IPS DF 4.7 (cell line): ENCODE data around the gene TENM4.

ENCODE experiments used
- DNase-seq: peaks from one replicate; pipeline ENCODE4 v3.0.0-alpha.2; 2013; ENCODE audit warnings: low spot score; ENCODE audit errors: extremely low read depth

The TENM4 gene

GRCh38 chr11:78763664-78764063 is 677.2 kb downstream of the TENM4 start:
- DNase-seq = no peak

DNA sequence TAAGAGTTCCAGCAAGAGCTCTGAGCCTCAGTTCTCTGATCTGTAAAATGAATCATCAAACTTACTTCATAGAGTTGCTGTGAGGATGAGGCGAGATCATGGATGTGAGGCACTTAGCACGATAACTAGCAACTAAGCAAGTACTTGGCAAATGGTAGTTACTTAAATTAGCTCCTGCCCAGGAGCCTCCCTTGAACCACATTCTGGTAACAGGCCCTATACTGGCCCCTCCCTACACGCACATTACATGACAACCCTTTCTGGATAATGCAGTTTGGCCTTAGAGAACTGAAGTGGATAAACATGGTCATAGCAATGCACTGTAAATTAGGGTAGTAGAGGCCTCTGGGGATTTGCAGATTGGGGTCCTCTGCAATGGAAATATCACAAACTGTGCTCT is 678.7 kb downstream of the TENM4 start:
- DNase-seq = no peak

- no peak for DNase-seq
These were observed 681.8 kb downstream of the TENM4 start for GRCh38 chr11:78759071-78759470.

GRCh38 chr11:78753297-78753696 is 687.5 kb downstream of the TENM4 start:
- DNase-seq = no peak

GRCh38 chr11:78752494-78752893 is 688.3 kb downstream of the TENM4 start:
- no peak for DNase-seq

DNA sequence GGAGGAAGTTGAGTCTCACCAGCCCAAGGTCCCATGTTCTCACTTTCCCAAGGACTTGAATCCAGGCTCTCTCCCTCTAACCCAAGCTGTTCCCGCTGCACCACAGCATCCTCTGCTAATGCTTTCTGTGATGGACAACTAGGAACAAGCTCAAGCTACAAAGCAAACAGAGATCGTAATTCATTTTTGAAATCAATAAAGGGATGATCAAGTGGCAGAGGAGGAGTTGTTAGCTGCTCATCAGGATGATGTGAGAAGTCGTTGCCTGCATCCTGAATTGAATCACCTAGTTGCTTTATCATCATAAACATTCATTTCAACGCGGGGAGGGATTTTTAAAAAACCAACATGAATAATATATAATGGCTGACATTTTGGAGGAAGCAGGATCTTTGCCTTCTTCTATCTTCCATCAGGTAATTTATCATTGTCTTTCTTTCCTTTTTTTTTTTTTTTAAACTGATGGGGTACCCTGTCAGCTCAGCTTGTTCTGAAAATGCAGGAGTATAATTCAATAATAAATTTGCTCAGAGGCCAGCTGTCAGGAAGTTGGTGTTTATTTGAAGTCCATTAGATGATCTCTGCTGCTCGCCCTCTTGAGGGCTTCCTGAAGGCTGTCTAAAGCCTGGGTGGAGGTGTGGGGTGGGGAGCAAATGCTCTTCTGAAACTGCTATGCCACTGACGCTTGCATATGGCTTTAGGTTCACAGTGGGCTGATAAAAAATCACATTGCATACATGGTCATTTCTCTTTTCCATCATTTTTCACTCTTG is 691.7 kb downstream of the TENM4 start:
- DNase-seq = no peak

- DNase-seq = no peak
These were observed 695.9 kb downstream of the TENM4 start for GRCh38 chr11:78744949-78745348.

DNA sequence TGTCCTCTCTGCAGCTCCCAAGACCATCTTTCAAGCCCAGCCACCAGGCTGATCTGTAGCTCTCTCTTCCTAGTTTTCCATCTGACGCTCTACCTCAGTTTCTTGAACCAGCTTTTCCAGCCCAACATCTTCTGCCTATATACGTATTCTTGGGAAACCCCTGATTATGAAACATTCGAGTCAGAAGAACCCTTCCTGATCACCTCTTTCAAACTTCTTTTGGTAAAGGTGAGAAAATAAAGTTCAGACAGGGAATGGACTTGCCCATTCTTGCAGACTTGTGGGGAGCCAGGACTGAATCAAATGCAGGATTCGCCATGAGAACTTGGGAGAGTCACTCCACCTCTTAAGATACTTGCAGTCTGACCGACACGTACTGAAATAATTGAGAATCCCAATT is 696.6 kb downstream of the TENM4 start:
- DNase-seq = no peak

- no peak for DNase-seq
These were observed 698.4 kb downstream of the TENM4 start for GRCh38 chr11:78742430-78742829.

DNA sequence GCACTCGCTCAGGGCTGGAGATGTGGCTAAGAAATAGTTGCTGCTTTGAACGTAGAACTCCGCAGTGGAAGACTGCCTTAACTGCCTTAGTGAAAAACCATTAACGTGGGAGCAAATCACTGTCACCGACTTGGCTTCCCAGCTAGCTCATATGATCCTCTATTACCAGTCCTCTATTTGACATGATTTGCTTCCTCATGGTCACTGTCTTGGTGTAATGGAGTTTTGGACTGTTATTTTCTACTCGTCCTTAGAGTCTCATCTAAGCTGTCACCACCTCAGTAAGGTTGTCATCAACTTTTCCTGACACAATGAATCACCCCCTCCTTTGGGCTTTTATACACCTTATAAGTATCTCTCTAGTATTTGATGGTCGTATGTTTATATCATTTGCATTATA is 699.1 kb downstream of the TENM4 start:
- no peak for DNase-seq

- no peak for DNase-seq
These were observed 700.4 kb downstream of the TENM4 start for GRCh38 chr11:78740199-78741071.

GRCh38 chr11:78737891-78738290 is 702.9 kb downstream of the TENM4 start:
- no peak for DNase-seq

- no peak for DNase-seq
These were observed 703.5 kb downstream of the TENM4 start for GRCh38 chr11:78737301-78737700.

GRCh38 chr11:78735711-78736110 is 705.1 kb downstream of the TENM4 start:
- DNase-seq = no peak

GRCh38 chr11:78733031-78733430 is 707.8 kb downstream of the TENM4 start:
- no peak for DNase-seq

DNA sequence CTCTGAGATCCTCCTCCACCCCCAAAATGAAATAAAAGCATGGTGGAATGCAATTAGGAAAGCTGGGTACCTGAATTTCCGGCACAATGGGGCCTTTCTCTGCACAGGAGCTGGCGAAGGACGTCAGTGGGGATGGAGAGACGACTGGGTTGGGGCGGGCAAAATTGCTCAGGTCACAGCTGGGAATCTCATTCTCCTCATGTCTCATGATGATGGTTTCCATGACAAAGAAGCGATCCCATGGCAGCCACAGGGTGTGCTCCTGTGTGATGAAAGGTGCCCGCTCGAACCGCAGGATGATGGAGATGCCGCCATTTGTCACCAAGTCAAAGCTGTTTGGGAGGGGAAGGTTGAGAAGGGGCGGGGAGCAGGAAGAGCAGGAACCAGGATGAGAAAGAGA is 708.6 kb downstream of the TENM4 start:
- DNase-seq = no peak

DNA sequence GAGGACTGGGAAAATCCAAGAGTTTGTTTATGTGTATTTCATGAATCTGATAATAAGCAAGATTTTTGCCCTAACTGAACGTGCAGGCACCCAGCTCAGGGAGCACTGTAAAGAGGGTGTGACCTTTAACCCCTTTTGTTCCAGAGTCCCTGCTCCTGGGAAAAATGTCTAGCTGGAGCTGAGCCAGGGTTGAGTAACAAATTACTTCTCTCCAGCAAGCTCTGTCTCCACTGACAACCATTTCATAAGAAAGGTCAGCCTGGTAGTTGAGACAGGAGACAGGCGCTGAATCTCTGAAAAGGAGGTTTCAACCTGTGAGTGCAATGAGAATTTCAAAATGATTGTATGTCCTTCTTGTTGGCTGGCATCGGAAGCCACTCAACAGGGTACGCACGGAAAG is 709.8 kb downstream of the TENM4 start:
- no peak for DNase-seq

DNA sequence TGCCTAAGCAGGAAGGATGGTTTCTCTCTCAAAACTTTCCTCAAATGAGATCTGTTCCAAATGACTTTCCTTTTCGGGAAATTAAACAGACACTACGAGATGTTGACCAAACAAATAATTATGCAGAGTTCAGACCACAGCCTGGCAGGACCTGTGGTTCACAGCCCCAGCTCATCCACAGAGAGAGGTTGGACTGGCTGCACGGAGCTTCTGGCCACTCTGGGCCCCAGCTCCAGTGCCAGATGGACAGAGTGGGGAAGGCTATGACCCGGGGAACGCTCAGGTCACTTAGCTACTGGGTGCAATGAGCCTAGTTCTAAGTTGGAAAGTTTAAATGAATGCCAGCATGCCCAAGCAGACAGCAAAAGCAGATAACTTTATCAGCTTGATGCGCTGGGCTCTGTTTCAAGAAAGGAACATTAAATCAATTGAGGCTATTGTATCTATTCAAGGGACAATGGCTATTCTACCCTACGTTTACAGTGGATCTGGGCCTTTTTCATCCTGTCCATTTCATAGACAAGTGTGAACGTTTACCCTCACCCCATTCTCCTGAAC is 710.5 kb downstream of the TENM4 start:
- no peak for DNase-seq

DNA sequence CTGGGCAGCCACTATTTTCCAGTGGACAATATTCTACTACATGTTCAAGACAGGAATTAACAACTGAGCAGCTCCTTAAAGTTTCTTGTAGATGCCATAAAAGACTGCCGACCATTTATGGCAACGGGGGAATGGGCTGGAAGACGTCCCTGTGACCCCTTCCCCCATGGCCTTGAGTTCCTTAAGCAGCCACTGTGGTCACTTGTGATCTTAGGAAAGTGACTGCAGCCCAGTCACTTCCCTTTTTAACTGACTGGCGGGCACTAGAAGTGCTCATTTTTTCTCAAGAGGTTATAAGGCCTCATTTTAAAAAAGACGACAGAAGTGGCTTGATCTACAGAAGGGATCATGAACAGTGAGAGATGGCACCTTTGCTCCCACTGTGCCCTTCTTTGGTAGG is 713.0 kb downstream of the TENM4 start:
- DNase-seq = no peak

DNA sequence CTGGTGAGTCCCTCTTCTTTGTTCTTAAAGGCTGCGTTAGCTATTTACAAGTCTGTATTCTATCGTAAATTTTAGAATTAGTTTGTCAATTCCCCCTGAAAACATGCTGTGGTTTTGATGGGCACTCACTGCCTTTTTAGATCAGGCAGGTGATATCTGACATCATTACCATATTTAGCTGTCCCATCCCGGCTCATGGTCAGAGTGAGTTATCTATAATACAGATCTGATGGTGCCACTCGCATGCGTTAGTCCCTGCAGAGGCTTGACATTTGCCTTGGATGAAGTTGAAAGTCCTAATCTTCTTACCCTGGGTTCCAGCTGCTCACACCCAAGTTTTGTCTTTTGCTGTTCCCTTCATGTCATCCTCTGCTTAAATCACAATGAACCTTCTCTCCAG is 715.6 kb downstream of the TENM4 start:
- DNase-seq = no peak

GRCh38 chr11:78722786-78723185 is 718.0 kb downstream of the TENM4 start:
- no peak for DNase-seq

DNA sequence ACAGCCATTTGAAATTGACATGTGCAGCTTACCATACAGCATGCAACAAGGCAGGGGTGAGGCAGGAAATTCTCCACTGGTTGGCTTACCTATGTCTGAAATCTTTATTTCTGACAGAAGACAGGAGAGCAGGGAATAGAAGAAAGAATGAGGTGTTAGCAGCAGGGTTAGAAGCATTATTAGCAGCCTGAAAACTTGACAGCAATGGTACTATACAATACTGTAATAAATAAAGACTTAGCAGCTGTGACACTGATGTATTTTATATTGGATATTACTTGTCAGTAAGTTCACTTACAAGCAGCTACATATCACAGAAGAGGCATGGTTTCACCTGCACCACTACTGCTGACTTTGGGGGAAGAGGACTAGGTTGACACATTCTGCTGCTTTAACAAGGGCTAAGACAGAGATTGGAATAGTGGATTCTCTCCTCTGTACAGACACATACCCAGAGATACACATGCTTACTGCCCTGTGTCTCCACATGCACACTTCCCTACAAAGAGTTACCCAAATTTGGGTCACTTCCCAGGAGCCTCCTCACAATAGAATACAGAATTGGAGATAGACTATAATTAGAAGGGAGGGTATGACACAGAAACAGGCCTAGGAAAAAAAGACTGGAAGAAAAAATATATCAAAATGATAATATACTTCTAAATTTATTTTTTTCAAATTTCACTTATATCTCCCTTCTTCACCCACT is 720.4 kb downstream of the TENM4 start:
- no peak for DNase-seq
